OCI-LY7 (cell line): ENCODE results near the gene GRK5. TPM values are rescaled to one million over a fixed set of nuclear protein-coding genes. Genes with fewer than 3 reads are reported as not detected.

Experiments
- BruUV-seq: library from RNA; stranded (reverse); fragments of 400-500 nt; replicated peaks from 2 replicates; lab custom pipeline; 2021; lab: Mats Ljungman, UMichigan
- CTCF ChIA-PET: fragments of 300-600 bp; sonication (Branson Sonifier 250); formaldehyde crosslinking; loops from one replicate; lab custom pipeline; 2022; ENCODE audit warnings: antibody characterized with exemption; ENCODE audit not compliant: unreplicated experiment; lab: Charles Lee
- POLR2A ChIA-PET: fragments of 300-600 bp; sonication (Branson Sonifier 250); formaldehyde crosslinking; loops from one replicate; lab custom pipeline; 2022; ENCODE audit warnings: antibody characterized with exemption; lab: Charles Lee
- DNase-seq: peaks from one replicate; pipeline ENCODE4 v3.0.0-alpha.2; 2015; ENCODE audit warnings: low spot score
- H2AFZ ChIP-seq: fragments of 200-600 bp; sonication (generic), shearing (Covaris generic); 2 replicates; pipeline ENCODE4 v1.6.1; 2014; ENCODE audit warnings: mild to moderate bottlenecking, antibody characterized with exemption, low read length, moderate library complexity
- H3K27ac ChIP-seq: fragments of 200-600 bp; sonication (generic); 2 replicates; pipeline ENCODE4 v1.5.1; 2014; ENCODE audit warnings: mixed run types, low read depth, mild to moderate bottlenecking, moderate library complexity, low read length, inconsistent platforms; ENCODE audit not compliant: poor library complexity, severe bottlenecking
- H3K36me3 ChIP-seq: fragments of 200-600 bp; sonication (generic); 2 replicates; pipeline ENCODE4 v1.6.1; 2014; ENCODE audit warnings: mild to moderate bottlenecking, antibody characterized with exemption, low read length, moderate library complexity, mixed read lengths; ENCODE audit not compliant: insufficient read depth
- H3K4me1 ChIP-seq: fragments of 200-600 bp; sonication (generic); 2 replicates; pipeline ENCODE4 v1.5.1; 2014; ENCODE audit warnings: mild to moderate bottlenecking, low read length; ENCODE audit not compliant: insufficient read depth, poor library complexity, severe bottlenecking
- H3K4me2 ChIP-seq: fragments of 200-600 bp; sonication (generic); 2 replicates; pipeline ENCODE4 v1.6.1; 2014; ENCODE audit warnings: mild to moderate bottlenecking, low read length
- H3K4me3 ChIP-seq: fragments of 200-600 bp; sonication (generic); 2 replicates; pipeline ENCODE4 v1.5.1; 2014; ENCODE audit warnings: mild to moderate bottlenecking, low read depth, low read length; ENCODE audit not compliant: poor library complexity, severe bottlenecking
- H3K79me2 ChIP-seq: fragments of 200-600 bp; sonication (generic); 2 replicates; pipeline ENCODE4 v1.6.1; 2016; ENCODE audit warnings: low read depth, mild to moderate bottlenecking, low read length, moderate library complexity, mixed read lengths; ENCODE audit not compliant: insufficient read depth
- H3K9me2 ChIP-seq: fragments of 200-600 bp; sonication (generic); 2 replicates; pipeline ENCODE4 v1.6.1; 2016; ENCODE audit warnings: mild to moderate bottlenecking, low read length, mixed read lengths; ENCODE audit not compliant: insufficient read depth
- H3K9me3 ChIP-seq: fragments of 200-600 bp; sonication (generic); 2 replicates; pipeline ENCODE4 v1.6.1; 2014; ENCODE audit warnings: mild to moderate bottlenecking, mixed run types, low read length, mixed read lengths
- H4K20me1 ChIP-seq: fragments of 200-600 bp; sonication (generic); 2 replicates; pipeline ENCODE4 v1.6.1; 2014; ENCODE audit warnings: mild to moderate bottlenecking, antibody characterized with exemption, low read length, moderate library complexity, mixed read lengths; ENCODE audit not compliant: insufficient read depth
- CTCF ChIP-seq: fragments of 200-600 bp; sonication (generic); conservative IDR thresholded peaks from 2 replicates; pipeline ENCODE4 v1.5.1; 2014; ENCODE audit warnings: mild to moderate bottlenecking, antibody characterized with exemption, low read length, moderate library complexity, mixed read lengths
- EZH2phosphoT487 ChIP-seq: fragments of 200-600 bp; sonication (generic); IDR thresholded peaks from 2 replicates; pipeline ENCODE4 v1.6.1; 2018; ENCODE audit warnings: low read depth, borderline replicate concordance, mild to moderate bottlenecking, mixed run types, antibody characterized with exemption, low read length, moderate library complexity, mixed read lengths
- intact Hi-C: fragments of 100-400 bp; cut with micrococcal nuclease; formaldehyde crosslinking; loops from one replicate; pipeline ENCODE4 v1.10.0; 2022; ENCODE audit not compliant: unreplicated experiment
- total RNA-seq, 2 experiments: library from RNA; depleted of rRNA in 1 of 2; stranded (reverse); fragments of >200 nt in 1 of 2; shearing (Covaris generic) in 1 of 2; gene quantifications; 2 replicates each; pipeline ENCODE4 v1.2.3, GENCODE V29; 2014 to 2022

GRK5 gene
- total RNA-seq, 2 experiments from 2014 or later = 4.7 to 10.2 TPM

GRCh38 chr10:119422682-119423509 is 215.5 kb downstream of the GRK5 start:
- Histone ChIP-seq H3K4me1 (peaks cover 14% of the 10 kb centered on the region), H2AFZ (no peak overlapping the region), H3K4me2 (no peak overlapping the region), H3K27ac (no peak overlapping the region), H3K9me3 (no peaks in the 10 kb centered on the region), H3K36me3 (peaks cover 13% of the 10 kb centered on the region), H4K20me1 (no peaks in the 10 kb centered on the region), H3K79me2 (no peaks in the 10 kb centered on the region), H3K9me2 (no peaks in the 10 kb centered on the region), H3K4me3 (no peak overlapping the region)
- intact Hi-C loops = no loop called here
- POLR2A ChIA-PET = interaction anchor here (0.6 to 1.7 kb wide), 3 partner anchors 37 to 829 kb away, joined by 3 to 4 read pairs (median 4); no protein-coding TSS in a partner anchor
- TF ChIP-seq EZH2phosphoT487 (no peak), CTCF (no peak)
- CTCF ChIA-PET = interaction anchor here (1.2 kb wide), 1 partner anchor 17 kb away, joined by 3 read pairs; no protein-coding TSS in a partner anchor
- no TSS peak for BruUV-seq
- DNase-seq = no peak

- no TSS peak for BruUV-seq
- no peaks in the 10 kb centered on the region for H3K9me2 ChIP-seq
- H3K36me3 ChIP-seq = peaks cover 13% of the 10 kb centered on the region
- no peak for TF ChIP-seq EZH2phosphoT487
- TF ChIP-seq CTCF = no peak
- intact Hi-C loops = no loop called here
- CTCF ChIA-PET = no interaction called here
- no peak overlapping the region for H3K4me3 ChIP-seq
- POLR2A ChIA-PET = interaction anchor here (1.2 to 1.7 kb wide), 2 partner anchors 36 to 46 kb away, joined by 4 read pairs; no protein-coding TSS in a partner anchor
- no peaks in the 10 kb centered on the region for H4K20me1 ChIP-seq
- no peaks in the 10 kb centered on the region for H3K79me2 ChIP-seq
- H3K9me3 ChIP-seq = no peaks in the 10 kb centered on the region
- H3K4me2 ChIP-seq = no peak overlapping the region
- DNase-seq = no peak
- H3K4me1 ChIP-seq = peaks cover 14% of the 10 kb centered on the region
- no peak overlapping the region for H3K27ac ChIP-seq
- no peak overlapping the region for H2AFZ ChIP-seq
Observed at GRCh38 chr10:119423510-119424257, 216.3 kb downstream of the GRK5 start.
